Mucosa of rectum (tissue), 2 donors: Measurements from ENCODE around the gene DEAF1.

Source experiments
- H3K27ac ChIP-seq, 2 donors: one replicate each; pipeline ENCODE4 v1.7.0; 2013; ENCODE audit warnings: inconsistent platforms in 2 of 2, low read depth in 2 of 2, low read length in 2 of 2
- H3K27me3 ChIP-seq, 2 donors: one replicate each; pipeline ENCODE4 v1.7.0; 2013; ENCODE audit warnings: low read length in 2 of 2; ENCODE audit not compliant: control insufficient read depth in 2 of 2, insufficient read depth in 2 of 2
- H3K36me3 ChIP-seq, 2 donors: one replicate each; pipeline ENCODE4 v1.7.0; 2013; ENCODE audit warnings: low read length in 2 of 2; ENCODE audit not compliant: control insufficient read depth in 2 of 2, insufficient read depth in 2 of 2
- H3K4me1 ChIP-seq, 2 donors: one replicate each; pipeline ENCODE4 v1.7.0; 2013; ENCODE audit warnings: low read length in 2 of 2, mild to moderate bottlenecking in 1 of 2; ENCODE audit not compliant: control insufficient read depth in 2 of 2, insufficient read depth in 2 of 2
- H3K4me3 ChIP-seq, 2 donors: one replicate each; pipeline ENCODE4 v1.7.0; 2013; ENCODE audit warnings: low read length in 2 of 2
- H3K9ac ChIP-seq, 2 donors: one replicate each; pipeline ENCODE4 v1.7.0; 2013; ENCODE audit warnings: low read length in 2 of 2, low read depth in 1 of 2, mild to moderate bottlenecking in 1 of 2
- H3K9me3 ChIP-seq, 2 donors: one replicate each; pipeline ENCODE4 v1.7.0; 2013; ENCODE audit warnings: low read length in 2 of 2; ENCODE audit not compliant: control insufficient read depth in 2 of 2
- donor health status: healthy.
- donor health status: Normal muscosa, but diverticular disease.

Gene DEAF1

GRCh38 chr11:625636-626268 is 69.3 kb downstream of the DEAF1 start:
- Histone ChIP-seq H3K36me3 (no peaks in the 10 kb centered on the region), H3K4me3 (peak overlapping the region; percentile 69 to 76), H3K9ac (peak overlapping the region; percentile 41 to 77), H3K9me3 (no peaks in the 10 kb centered on the region), H3K27me3 (peaks cover 0 to 4% of the 10 kb centered on the region in 2 donors), H3K27ac (peak overlapping the region; percentile 96 to 99), H3K4me1 (peaks cover 11 to 20% of the 10 kb centered on the region in 2 donors)

- peaks cover 11 to 20% of the 10 kb centered on the region in 2 donors for H3K4me1 ChIP-seq
- H3K36me3 ChIP-seq, result peaks cover 3% of the 10 kb centered on the region in 2 donors
- H3K27ac ChIP-seq, result peak within 1 kb of the TSS; percentile 96 to 99
- H3K9me3 ChIP-seq, result no peaks in the 10 kb centered on the region
- H3K4me3 ChIP-seq, result peak within 1 kb of the TSS; percentile 69 to 76
- H3K9ac ChIP-seq, result peak within 1 kb of the TSS; percentile 77 to 81
- peaks cover 0 to 4% of the 10 kb centered on the region in 2 donors for H3K27me3 ChIP-seq
Measured at GRCh38 chr11:624705-625635, 70.1 kb downstream of the DEAF1 start, which contains the start of gene CDHR5. Gene CDHR5, minus strand, starts transcription at chr11:624955. Its CDS starts 53 bp downstream, at chr11:624902.

DNA sequence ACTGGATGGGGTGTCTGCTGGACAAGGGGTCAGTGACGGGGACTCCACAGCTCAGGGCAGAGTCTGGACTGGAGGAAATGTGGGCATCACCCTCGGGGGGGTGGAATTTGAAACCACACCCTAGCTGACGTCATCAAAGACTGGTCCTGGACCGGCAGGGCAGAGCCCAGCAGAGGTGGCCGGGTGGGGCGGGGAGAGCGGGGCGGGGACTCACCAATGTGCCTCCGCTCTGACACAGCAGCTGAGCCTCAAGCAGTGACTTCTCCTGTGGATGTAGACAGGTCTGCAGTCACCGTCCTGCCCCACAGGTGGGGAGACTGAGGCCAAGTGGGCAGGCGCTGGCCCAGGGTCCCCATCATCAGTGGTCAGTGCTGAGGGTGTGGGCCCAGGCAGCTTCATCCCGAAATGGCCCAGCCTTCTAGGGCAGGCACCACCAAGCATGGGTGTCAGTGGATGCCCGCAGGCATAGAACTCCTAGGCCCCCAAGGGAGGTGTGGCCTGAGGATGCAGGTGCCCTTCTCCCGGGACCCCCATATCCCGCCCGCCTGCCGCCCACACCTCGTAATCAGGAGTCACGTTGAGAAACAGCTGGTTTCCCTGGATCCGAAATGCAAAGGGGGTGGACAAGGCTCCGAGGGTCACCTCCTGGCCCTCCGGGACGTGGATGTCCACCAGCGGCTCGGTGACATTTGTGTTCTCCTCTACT is 70.9 kb downstream of the DEAF1 start:
- H3K4me3 ChIP-seq, result peak overlapping the region; percentile 69 to 76
- H3K9me3 ChIP-seq, result no peaks in the 10 kb centered on the region
- H3K27ac ChIP-seq, result peak overlapping the region; percentile 96 to 99
- H3K9ac ChIP-seq, result peak overlapping the region; percentile 77 to 81
- H3K27me3 ChIP-seq, result peaks cover 0 to 4% of the 10 kb centered on the region in 2 donors
- peaks cover 3 to 5% of the 10 kb centered on the region in 2 donors for H3K36me3 ChIP-seq
- H3K4me1 ChIP-seq, result peaks cover 11 to 20% of the 10 kb centered on the region in 2 donors

DNA sequence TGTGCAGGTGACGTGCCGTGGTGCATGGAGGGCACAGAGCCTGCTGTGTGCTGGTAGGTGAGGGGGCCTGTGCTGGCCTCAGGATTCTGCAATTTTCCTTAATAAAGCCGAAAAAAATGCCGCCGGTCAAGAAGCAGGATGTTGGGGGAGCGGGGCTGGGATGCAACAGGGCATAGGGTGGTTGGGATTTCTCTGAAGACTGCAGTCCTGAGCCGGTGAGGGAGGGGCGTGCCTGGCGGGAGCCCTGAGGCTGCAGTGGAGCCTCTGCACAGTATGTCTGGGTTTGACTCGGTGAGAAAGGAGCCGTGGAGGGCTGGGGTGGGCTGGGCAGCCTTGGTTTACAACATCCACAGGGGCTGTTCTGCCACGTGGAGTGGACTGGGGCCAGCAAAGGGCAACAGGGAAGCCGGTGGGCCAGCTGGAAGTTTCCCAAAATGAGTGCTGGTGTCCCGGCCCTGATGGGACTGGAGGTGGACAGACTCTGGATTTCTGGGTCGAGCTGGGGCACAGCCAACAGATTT is 71.6 kb downstream of the DEAF1 start:
- peaks cover 11 to 20% of the 10 kb centered on the region in 2 donors for H3K4me1 ChIP-seq
- peaks cover 4 to 5% of the 10 kb centered on the region in 2 donors for H3K36me3 ChIP-seq
- H3K4me3 ChIP-seq, result peak overlapping the region in 1 of 2 donors; percentile 20
- H3K27me3 ChIP-seq, result peaks cover 0 to 4% of the 10 kb centered on the region in 2 donors
- H3K27ac ChIP-seq, result peak overlapping the region in 1 of 2 donors; percentile 99
- peak overlapping the region in 1 of 2 donors; percentile 6 for H3K9ac ChIP-seq
- H3K9me3 ChIP-seq, result no peaks in the 10 kb centered on the region

DNA sequence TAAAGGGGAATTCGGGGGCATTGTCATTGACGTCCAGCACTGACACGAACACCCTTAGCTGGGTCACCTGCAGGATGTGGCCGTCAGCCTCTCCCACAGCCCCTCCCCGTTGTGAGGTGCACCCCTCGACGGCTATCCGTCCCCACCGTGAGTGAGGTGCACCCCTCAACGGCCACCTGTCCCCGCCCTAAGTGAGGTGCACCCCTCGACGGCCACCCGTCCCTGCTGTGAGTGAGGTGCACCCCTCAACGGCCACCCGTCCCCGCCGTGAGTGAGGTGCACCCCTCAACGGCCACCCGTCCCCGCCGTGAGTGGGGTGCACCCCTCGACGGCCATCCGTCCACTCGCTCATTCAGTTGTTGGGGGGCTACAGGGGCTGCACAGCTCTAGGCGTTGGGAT is 73.2 kb downstream of the DEAF1 start:
- H3K27me3 ChIP-seq, result peaks cover 0 to 4% of the 10 kb centered on the region in 2 donors
- no peak overlapping the region for H3K27ac ChIP-seq
- H3K4me3 ChIP-seq, result no peak overlapping the region
- H3K9ac ChIP-seq, result no peak overlapping the region
- H3K4me1 ChIP-seq, result peaks cover 11 to 20% of the 10 kb centered on the region in 2 donors
- peaks cover 5 to 7% of the 10 kb centered on the region in 2 donors for H3K36me3 ChIP-seq
- H3K9me3 ChIP-seq, result no peaks in the 10 kb centered on the region

GRCh38 chr11:620935-621814 is 73.8 kb downstream of the DEAF1 start:
- Histone ChIP-seq H3K4me1 (peaks cover 11 to 15% of the 10 kb centered on the region in 2 donors), H3K27ac (no peak overlapping the region), H3K27me3 (peaks cover 0 to 4% of the 10 kb centered on the region in 2 donors), H3K4me3 (no peak overlapping the region), H3K36me3 (peaks cover 5 to 7% of the 10 kb centered on the region in 2 donors), H3K9ac (no peak overlapping the region), H3K9me3 (no peaks in the 10 kb centered on the region)

- Histone ChIP-seq H3K36me3 (peaks cover 5 to 7% of the 10 kb centered on the region in 2 donors), H3K4me1 (peaks cover 10 to 13% of the 10 kb centered on the region in 2 donors), H3K9ac (no peak overlapping the region), H3K9me3 (no peaks in the 10 kb centered on the region), H3K27me3 (peaks cover 0 to 1% of the 10 kb centered on the region in 2 donors), H3K27ac (no peak overlapping the region), H3K4me3 (no peak overlapping the region)
Measured at GRCh38 chr11:620201-620600, 74.8 kb downstream of the DEAF1 start.

- H3K9ac ChIP-seq, result no peak overlapping the region
- peaks cover 0 to 1% of the 10 kb centered on the region in 2 donors for H3K27me3 ChIP-seq
- H3K9me3 ChIP-seq, result no peaks in the 10 kb centered on the region
- no peak overlapping the region for H3K4me3 ChIP-seq
- H3K4me1 ChIP-seq, result peaks cover 16 to 17% of the 10 kb centered on the region in 2 donors
- H3K27ac ChIP-seq, result no peak overlapping the region
- H3K36me3 ChIP-seq, result peaks cover 5 to 7% of the 10 kb centered on the region in 2 donors
Measured at GRCh38 chr11:619628-620050, 75.4 kb downstream of the DEAF1 start.
